ENCODE results near the gene RRP1B.
"Not testable (repeated sequence)": the region's sequence is repeated elsewhere in the genome, so short reads cannot be mapped to it uniquely, and the experiment has no call there.

Gene RRP1B

DNA sequence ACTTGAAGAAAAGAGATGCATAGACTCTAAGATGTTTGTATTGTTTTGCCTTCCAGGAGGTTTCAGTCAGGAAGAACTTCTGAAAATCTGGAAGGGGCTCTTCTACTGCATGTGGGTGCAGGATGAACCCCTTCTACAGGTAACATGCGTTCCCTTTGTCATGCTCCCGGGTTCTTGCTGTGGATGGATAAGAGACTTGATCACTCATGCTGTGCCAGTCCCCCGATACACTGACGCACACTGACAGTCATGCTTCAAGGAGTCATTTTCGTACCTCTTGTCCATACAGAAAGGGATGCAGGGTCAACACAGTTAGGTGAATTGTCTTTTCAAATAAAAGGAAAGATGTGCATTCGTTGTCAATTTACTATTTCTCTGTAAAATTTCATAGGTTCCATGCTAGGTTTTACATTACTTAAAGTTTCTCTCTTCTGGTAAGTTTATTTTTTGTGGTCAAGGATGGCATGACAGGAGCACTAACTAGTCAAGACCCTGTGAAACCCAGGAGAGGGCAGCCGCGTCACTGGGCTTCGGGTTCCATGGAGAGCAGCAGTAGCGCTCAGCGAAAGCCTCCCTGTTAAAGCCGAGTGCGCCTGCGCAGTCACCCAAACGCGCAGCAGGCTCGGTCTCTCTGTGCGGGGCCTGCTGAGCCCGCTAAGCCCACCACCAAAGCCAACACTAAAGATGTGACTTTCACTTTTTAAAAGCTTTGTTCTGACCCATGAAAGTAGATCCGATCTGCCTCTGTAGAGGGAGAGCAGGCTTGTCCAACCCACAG lies 10.7 kb downstream of the RRP1B start:
- DNase-seq (ENCODE audit: low read depth): no peak
- H3K4me3 ChIP-seq (ENCODE audit: low read depth, low read length): no peak overlapping the region
- TF ChIP-seq, protein P1, sequence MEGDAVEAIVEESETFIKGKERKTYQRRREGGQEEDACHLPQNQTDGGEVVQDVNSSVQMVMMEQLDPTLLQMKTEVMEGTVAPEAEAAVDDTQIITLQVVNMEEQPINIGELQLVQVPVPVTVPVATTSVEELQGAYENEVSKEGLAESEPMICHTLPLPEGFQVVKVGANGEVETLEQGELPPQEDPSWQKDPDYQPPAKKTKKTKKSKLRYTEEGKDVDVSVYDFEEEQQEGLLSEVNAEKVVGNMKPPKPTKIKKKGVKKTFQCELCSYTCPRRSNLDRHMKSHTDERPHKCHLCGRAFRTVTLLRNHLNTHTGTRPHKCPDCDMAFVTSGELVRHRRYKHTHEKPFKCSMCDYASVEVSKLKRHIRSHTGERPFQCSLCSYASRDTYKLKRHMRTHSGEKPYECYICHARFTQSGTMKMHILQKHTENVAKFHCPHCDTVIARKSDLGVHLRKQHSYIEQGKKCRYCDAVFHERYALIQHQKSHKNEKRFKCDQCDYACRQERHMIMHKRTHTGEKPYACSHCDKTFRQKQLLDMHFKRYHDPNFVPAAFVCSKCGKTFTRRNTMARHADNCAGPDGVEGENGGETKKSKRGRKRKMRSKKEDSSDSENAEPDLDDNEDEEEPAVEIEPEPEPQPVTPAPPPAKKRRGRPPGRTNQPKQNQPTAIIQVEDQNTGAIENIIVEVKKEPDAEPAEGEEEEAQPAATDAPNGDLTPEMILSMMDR (conservative IDR thresholded peaks at IDR 0.05; ENCODE audit: low read depth, low read length): no peak

DNA sequence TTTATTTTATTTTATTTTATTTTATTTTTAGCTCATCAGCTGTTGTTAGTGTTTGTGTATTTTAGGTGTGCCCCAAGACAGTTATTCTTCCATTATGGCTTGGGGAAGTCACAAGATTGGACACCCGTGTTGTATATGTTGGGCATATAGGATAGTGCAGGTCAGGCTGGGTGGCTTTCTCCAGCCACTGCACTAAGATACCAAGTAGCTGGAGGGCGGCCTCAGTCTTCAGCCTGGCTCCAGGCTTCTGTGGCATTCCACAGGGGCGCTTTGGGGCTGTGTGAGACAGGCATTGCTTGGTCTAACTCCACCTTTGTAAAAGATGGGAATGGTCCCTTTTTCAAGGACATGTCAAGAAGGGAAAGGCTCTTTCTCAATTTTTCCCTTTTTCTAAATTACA lies 16.5 kb downstream of the RRP1B start:
- DNase-seq (ENCODE audit: low read depth): no peak
- TF ChIP-seq, protein P1 (conservative IDR thresholded peaks at IDR 0.05; ENCODE audit: low read depth, low read length): no peak
- no peak overlapping the region for H3K4me3 ChIP-seq (ENCODE audit: low read depth, low read length)

GRCh38 chr21:43676391-43676790 lies 17.0 kb downstream of the RRP1B start:
- no peak overlapping the region for H3K4me3 ChIP-seq (ENCODE audit: low read depth, low read length)
- TF ChIP-seq, protein P1 (conservative IDR thresholded peaks at IDR 0.05; ENCODE audit: low read depth, low read length): no peak
- no peak for DNase-seq (ENCODE audit: low read depth)

DNA sequence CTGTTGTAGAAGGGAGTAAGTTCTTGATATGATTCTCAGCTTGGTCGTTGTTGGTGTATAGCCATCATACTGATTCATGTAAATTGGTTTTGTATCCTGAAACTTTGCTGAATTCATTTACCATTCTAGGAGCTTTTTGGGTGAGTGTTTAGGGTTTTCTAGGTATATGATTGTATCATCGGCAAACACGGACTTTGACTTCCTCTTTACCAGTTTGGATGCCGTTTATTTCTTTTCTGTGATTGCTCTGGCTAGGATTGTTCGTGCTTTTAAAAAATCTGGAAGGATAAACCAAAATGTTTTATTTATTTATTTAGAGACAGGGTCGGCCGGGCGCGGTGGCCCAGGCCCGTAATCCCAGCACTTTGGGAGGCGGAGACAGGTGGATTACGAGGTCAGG lies 20.6 kb downstream of the RRP1B start:
- H3K4me3 ChIP-seq (ENCODE audit: low read depth, low read length): no peak overlapping the region
- no peak for DNase-seq (ENCODE audit: low read depth)
- TF ChIP-seq, protein P1 (conservative IDR thresholded peaks at IDR 0.05; ENCODE audit: low read depth, low read length): no peak

GRCh38 chr21:43680421-43680820 lies 21.1 kb downstream of the RRP1B start:
- not testable (repeated sequence) for H3K4me3 ChIP-seq (ENCODE audit: low read depth, low read length)

GRCh38 chr21:43681650-43682049 lies 22.3 kb downstream of the RRP1B start:
- H3K4me3 ChIP-seq (ENCODE audit: low read depth, low read length): no peak overlapping the region
- TF ChIP-seq, protein P1 (conservative IDR thresholded peaks at IDR 0.05; ENCODE audit: low read depth, low read length): no peak
- no peak for DNase-seq (ENCODE audit: low read depth)

More at GRCh38 chr21:43680421-43680820, 21.1 kb downstream of the RRP1B start:
- DNase-seq (ENCODE audit: low read depth): not testable (repeated sequence)

GRCh38 chr21:43684424-43684823 lies 25.1 kb downstream of the RRP1B start:
- TF ChIP-seq, protein P1 (conservative IDR thresholded peaks at IDR 0.05; ENCODE audit: low read depth, low read length): no peak
- peak; percentile 31 for DNase-seq (ENCODE audit: low read depth)
- H3K4me3 ChIP-seq (ENCODE audit: low read depth, low read length): no peak overlapping the region

Measured in choroid plexus epithelial cell (primary cell).